NCI-H226 (cell line): Measurements from ENCODE around the gene DSCAM.

ENCODE experiments used
- DNase-seq: peaks from one replicate; pipeline ENCODE4 v3.0.0-alpha.2; 2015

The DSCAM gene

DNA sequence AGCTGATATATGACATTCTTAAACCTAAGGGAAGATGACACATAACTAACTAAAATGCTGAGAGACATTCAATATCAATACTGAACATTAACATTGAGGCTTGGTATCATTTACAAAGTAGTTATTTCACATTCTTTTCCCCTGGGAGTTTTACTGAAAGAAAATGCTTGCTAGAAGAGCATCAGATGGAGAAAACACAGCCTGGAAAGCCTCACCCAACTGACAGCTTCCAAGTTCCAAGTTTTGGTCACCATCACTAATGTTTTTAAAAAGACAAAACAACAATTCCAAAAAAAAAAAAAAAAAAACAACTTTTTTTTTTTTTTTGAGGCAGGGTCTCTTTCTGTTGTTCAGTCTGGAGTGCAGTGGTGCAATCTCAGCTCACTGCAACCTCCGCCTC lies 80.6 kb downstream of the DSCAM start:
- DNase-seq: no peak

DNA sequence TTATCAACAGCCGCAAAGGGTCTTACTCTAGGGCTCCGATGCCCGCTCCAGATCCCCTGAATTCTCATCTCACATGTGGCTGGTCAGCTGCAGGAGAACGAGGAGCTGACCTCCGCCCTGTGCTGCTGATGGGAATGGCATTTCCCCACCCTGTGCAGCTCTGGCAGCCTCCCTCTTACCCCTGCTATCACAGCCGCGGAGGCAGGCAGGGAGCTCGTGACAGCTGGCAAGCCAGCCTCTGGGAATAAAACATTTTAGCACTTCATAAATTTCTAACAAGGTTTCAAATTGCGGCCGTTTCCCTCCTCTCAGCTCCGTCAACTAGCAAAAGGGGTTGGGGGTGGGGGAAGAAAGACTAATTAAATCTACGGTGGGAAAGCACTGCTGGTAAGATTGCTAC lies 81.1 kb downstream of the DSCAM start:
- DNase-seq: no peak

DNA sequence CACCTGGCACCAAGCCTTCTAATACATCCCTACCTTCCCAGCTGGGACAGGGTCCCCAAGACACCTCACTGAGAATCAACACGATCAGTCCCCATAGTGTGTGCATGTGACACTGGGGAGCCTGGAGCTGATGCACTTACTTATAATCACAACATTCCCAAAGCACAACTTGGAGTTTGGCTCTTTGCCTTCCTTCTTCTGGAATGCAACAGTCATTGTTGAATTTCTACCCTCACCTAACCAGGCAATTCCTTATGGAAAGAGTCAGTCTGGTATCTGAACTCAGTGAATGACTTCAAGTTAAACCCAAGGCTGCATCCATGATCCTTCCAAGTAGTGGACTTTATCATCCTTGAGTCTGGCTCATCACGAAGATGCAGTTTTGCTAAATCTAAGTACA lies 86.1 kb downstream of the DSCAM start:
- DNase-seq: no peak

DNA sequence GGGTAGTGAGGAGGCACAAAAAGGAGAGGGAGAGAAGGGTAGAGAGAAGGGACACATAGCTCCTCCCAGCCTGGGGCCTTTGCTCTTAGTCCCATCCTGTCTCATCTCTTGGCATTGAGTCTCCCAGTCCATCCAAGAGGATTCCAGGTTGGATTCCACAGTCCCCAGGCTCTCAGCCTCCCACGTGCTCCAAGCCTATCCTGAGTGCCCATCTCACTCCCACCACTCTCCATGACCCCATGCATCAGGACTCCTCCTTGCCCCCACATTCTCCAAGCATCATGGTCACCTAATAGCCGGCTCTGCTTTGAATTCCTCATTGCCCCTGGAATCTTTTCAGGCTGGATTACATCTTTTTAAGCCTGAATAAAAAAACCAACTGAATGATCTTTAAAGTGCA lies 87.9 kb downstream of the DSCAM start:
- DNase-seq: no peak

DNA sequence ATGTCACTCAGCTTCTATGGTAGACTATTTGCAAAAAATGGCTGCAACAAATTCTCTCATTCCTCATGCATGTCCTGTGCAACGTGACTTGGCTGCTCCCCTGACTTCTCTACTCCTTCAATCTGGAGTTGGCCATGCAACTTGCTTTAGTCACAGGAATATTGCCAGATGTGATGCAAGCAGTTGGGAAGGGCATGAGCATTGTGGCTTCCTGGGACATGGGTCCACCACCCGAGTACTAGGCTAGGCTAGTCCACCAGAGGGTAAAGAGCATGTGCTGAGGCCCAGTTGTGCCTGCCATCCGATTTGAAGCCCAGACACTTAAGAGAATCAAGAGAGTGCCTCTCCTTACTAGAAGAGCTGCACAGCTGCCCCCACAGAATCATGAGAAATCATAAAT lies 89.6 kb downstream of the DSCAM start:
- no peak for DNase-seq

DNA sequence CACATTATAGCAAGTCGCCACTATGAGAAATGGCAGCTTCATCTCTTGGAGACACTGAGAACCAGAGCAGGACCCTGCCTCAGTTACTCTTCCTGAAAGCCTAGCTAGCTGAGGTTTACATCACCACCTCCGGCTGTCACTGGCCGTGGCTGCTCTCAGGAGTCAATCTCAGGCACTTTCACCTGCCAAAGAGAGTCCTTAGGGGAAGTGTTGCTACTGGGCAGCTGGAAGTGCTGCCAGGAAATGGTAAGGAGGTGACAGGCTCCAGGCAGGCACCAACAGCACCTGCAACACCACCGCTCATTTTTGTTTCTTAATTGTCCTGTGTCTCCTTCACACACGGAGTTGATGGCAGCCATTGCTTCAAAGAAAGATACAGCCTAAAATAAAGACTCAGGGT lies 92.5 kb downstream of the DSCAM start:
- DNase-seq: no peak

DNA sequence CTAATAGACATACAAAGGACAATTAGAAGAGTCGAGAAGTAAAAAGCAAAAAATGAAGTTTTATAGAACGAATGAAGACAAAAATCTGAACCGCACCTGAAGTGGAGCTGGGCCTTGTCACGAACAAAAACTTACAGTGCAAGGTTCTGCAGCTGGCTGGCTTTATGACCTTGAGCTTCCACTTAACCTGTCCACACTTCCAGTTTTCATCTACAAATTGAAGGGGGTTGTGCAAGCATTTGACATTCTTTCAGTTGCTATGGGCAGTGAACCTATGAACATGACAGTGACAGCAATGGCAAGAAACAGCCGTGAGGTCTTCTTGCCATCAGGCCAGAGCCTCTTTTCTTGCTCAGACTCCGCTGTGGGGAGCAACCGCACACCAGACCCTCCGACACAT lies 93.2 kb downstream of the DSCAM start:
- no peak for DNase-seq

DNA sequence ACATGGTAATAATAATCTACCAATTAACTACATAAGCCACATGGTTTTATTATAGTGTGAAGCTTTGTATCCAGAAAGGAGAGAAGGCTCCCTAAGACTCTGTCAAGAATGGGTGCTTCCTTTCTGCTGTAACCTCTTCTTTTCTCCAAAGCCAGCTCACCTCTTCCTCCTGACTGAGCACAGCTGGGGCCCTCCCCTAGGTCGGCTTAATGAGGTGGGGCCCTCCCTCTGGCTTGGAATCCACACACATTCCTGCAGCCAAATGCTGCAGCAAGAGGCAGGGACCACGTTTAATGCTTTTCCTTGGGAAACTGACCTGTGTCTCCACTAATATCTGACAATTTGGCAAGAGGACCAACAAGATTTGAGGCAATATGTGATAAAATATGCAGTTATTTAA lies 94.8 kb downstream of the DSCAM start:
- DNase-seq: no peak

DNA sequence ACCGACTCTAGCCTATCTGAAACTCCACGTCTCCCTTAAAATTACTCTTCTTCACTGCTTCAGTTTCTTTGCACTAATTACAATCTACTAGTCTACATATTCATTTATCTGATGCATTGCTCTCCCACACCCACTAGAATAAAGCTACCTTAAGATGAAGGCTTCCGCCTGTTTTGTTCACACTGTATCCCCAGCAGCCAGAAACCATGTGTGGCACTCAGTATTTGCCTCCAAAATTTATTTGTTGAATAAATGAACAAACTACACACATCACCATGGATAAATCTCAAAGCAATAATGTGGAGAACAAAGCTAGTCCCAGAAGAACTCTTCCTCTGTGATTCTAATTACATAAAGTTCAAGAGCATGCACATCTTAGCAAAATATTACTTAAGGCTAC lies 95.7 kb downstream of the DSCAM start:
- no peak for DNase-seq

DNA sequence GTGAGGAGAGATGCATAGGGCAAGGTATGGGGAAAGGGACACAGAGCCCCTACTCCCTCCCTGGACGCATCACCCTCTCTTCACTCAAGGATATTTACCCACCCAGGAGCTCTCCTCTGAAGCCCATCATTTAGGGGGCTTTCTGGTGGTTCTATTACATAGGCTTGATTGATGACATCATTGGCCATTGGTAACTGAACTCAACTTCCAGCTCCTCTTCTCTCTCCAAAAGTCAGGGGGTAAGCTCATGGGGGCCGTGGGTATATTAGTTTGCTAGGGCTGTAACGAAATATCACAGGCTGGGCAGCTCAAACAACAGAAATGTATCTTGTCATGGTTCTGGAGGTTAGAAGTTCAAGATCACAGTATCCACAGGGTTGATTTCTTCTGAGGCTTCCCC lies 110.8 kb downstream of the DSCAM start:
- no peak for DNase-seq

DNA sequence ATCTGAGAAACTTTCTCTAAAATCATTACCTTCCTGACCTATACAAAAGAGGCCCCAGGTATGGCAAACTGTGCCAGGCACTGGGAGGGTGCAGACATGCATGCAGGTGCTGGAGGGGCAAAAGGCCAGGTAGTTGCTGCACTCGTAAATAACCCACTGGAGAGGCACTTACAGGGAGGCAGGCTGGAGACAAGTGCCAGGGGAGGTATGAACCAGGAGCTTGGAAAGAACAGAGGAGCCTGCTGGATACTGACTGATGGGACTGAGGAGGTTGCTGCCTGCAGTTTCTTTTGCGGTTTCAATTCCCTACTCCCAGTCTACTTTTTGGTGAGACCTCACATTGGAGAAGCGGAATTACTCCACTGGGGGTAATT lies 113.9 kb downstream of the DSCAM start:
- DNase-seq: no peak

DNA sequence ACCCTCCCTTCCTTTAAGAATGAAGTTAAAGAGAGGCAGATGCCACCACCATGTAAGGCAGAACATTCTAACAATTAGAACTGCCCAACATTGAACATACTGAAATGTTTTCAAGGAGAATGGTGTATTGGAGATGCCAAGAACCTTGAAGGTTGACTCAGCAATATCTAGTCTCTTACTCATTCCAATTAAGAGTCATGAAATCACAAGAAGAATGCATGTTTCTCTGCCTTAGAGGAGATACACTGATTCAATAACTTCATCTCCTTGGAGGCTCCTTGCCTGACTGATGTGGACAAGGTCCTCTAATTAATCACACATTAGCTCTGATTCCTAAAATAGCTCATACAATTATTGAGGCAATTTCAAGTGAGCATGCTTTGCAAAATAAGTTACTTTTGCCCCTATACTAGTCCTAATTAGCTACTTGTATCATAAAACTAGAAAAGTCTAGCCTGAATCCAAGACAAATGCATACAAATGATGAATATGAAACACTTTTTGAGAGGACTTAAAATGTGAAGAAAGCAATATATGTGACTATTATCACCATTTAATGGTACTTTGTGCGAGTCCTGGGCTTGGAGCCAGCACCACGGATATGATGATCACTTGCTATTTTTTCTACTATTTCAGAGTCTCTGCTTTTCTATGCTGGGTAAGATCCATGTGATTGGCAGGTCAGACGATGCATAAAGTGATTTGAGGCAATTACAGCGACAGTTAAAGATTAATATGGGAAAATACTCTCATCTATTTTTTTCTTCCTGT lies 114.5 kb downstream of the DSCAM start:
- DNase-seq: no peak

DNA sequence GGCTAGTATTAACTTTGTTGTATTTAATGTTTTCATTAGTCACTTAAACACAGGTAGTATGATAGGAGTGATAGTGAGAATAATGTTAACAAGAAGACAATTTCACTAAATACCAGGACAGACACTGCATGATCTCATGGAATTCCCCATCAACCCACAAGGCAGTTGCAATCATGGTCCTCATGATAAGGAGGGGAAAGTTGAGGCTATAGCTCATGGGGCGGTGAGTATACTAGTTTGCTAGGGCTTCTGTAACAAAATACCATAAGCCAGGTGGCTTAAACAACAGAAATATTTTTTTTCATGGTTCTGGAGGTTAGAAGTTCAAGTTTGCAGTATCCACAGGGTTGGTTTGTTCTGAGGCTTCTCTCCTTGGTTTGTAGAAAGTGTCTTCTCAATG lies 115.8 kb downstream of the DSCAM start:
- DNase-seq: no peak

DNA sequence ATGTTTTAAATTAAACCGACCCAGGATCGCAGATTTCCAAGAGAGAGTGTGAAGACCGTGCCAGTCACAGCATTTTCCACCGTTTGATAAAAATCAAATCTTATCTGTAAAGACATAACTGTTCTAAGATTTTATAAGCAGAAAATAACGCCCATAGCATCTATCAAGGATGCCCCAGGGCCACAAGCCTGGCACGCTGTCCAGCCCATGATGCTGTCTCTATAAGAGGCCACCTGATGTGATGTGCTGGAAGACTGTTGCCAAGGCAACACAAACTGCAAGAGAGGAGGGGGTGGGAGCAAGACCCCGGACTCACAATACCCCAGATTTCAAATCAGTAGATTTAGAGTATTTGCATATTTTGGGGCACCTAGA lies 116.5 kb downstream of the DSCAM start:
- DNase-seq: no peak

DNA sequence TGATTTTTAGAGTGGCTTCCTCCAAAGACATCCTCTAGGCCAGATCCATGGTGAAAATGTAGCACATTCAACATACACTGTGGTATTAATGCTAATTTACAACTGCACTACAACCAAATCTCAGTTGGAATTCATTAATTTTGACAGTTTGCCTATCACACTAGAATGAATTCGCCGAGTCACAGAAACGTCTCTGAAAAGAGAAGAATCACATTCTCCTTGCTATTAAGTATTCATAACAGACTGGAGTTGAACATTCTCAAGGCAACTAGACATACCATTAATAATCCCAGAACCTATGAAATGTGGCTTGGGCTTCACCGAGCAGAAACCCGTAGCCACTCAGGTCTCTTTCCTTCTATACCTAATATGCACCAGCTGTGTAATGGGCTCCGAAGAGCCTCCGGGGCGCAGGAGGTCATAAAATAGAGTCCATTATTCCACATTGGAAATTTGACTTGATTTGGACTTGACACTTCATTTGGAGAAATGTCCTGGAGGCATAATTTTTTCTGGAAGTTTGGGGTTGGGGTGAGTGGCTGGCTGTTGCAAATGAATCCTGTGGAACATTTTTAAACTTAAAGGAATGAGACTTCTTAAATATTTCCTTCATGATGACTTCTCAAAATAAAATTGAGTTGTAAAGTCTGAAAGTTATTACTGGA lies 117.1 kb downstream of the DSCAM start:
- no peak for DNase-seq

DNA sequence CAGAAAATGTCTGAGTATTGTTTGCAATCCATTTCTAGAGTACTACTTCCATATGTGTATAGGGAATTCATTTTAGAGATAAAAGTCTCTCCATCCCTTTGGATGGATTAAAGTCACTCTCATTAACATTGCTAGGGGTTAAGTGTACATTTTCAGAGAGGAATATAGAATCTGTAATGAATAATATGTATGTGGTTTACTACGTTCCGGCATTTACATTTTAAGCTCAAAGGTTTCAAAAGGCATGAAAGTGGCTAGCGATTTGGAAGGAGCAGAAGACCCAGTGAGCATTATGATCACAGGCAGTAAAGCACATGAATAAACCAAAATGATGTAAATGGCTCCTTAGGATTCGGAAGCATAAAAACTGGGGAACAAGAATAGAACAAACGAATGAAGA lies 123.0 kb downstream of the DSCAM start:
- no peak for DNase-seq

DNA sequence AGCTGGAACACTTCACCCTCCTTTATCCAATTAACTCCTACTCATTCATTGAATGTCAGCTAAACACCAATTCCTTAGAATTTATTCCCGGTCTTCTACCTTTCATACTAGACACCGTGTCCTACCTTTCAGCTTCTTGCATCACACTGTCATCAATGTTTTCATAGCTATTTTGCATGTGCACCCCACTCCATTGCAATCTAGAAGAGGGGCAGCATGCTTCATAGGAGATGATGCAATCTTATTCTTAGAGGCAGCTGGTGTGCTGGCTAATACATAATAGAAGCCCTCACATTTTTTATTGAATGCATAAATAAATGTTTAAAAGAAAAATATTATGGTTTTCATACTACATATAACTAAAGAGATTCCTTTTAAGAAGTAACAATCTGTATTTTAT lies 123.6 kb downstream of the DSCAM start:
- no peak for DNase-seq

DNA sequence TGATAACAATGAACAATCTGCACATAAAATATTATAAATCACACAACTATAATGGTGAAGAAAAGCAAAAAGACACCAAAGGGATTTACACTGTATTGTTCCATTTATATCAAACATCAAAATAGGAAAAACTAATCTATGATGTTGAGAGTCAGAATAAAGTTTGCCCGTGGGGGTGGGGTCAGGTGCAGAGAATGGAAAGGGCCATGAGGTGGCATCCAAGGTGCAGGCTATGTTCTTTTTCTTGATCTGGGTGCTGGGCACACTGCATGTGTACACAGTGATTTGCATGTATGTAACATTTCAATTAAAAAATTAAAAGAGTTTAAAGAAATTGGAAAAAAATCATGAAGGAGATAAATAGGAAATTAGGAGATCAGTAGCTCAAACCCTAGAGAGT lies 127.3 kb downstream of the DSCAM start:
- DNase-seq: no peak

DNA sequence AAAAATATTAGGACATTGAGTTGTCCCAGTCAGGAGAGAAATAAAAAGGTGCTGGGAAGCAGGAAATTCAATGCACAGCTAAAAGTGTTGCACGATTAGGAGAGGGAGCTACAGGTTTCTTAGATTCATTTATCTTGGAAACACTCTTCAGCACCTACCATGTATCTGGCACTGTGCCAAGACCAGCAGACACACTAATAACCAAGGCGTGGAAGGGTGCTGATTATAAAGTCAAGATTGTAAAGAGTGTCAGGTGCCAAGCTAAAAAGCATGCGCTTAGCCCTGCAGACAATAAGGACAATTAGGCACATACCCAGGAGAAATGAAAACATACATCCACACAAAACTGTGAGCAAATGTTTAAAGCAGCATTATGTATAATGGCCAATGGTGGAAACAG lies 129.9 kb downstream of the DSCAM start:
- no peak for DNase-seq

DNA sequence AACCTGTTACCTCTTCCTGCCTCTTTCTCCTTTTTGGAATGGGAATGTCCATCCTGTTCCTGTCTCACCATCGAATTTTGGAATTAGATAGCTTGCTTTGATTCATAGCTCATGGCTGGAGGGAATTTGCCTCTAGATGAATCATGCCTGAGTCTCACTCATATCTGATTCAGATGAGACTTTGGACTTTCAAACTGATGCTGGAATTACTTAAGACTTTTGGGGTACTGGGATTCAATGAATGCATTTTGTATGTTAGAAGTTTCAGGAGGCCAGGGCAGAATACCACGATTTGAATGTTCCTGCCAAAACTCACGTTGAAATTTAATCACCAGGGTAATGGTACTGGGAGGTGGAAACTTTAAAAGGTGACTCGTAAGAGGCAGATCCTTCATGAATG lies 132.4 kb downstream of the DSCAM start:
- DNase-seq: no peak

DNA sequence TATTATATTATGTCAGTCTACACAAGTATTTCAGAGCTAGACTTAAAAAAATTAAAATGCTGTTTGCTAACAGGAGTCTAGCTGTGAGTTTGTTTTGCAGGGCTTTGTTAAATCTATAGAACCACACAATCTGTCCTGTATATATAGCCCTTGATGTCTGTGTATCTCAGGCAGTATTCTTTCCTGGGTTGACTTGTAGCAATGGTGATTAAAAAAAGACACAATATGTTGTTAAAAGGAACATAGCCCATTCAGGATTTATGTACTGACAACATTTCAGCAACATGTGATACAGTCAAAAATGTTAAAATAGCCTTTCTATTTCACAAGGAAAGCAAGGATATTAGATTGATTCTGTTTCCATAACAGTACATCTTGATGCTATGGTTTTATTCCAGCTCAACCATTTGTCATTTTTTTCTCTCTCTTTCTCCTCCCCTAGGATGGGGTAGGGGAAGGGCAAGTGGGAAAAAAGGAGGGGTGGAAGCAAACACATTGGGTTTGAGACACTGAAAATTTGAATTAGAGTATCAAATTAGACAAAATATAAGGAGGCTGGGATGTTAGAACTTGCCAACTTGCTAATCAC lies 139.2 kb downstream of the DSCAM start:
- no peak for DNase-seq

DNA sequence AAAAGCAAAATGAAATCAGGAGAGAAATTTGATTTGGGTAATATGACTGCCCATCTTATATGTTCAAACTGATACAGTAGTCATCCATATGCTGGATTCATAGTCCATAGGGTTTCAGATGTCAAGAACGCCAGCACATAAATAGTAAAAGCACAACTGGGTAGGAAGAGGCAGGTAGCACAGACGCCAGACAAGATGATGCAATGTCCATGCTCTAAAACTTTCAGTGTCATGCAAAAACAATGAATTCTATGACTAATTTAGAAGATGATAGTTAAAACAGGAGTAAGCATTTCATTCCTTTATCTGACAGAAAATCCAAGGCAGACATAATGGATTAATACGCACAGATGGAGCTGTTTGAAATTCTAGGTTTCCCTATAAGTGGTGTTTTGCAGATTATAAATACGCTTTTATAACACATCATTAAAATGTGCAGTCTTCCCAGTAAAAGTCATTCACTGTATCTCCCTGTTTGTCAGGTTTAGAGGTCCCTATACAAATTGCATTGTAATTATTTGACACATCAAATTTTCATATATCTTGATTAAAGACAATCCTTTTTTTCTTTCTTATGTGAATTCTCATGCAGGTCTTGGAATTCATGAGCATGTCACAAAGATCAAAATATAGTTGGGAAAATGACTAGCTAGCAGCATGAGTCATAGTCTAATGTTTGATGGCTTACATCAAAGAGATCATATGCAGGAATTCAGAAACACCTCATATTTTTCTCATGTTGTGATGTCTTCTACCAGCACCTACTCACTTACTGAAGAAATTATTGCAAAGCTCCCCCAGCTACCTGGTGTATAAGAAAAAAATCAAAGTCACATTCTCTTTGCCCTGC lies 139.9 kb downstream of the DSCAM start:
- no peak for DNase-seq

DNA sequence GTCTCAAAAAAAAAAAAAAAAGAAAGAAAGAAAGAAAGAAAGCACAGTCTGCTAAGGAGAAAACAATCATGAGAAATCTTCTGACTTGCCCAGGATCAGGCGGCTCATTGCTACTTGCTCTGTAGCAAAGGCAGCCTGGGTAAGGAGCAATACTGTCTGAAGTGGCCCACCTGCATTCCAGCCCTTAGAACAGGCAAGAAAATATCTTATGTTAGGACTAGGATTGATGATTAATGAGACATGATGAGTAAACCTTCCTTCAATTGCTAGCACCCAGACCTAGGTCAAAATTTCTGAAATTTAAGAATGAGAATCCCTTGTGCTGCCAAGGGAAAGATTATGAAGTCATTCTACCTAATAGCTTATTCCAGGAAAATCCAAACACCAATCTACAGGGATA lies 140.8 kb downstream of the DSCAM start:
- DNase-seq: no peak

DNA sequence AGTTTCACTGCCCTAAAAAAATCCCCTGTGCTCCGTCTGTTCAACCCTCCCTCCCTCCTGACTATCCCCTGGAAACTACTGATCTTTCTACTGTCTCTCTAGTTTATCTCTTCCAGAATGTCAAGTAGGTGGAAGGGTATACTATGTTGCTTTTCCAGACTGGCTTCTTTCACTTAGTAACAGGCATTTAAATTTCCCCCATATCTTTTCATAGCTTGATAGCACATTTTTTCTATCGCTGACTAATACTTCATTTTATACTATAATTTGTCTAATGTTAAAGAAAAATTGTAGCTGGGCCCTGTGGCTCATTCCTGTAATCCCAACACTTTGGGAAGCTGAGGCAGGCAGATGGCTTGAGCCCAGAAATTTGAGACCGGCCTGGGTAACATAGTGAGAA lies 142.8 kb downstream of the DSCAM start:
- DNase-seq: no peak
